ENCODE data around the gene LRRC8C.

LRRC8C gene

DNA sequence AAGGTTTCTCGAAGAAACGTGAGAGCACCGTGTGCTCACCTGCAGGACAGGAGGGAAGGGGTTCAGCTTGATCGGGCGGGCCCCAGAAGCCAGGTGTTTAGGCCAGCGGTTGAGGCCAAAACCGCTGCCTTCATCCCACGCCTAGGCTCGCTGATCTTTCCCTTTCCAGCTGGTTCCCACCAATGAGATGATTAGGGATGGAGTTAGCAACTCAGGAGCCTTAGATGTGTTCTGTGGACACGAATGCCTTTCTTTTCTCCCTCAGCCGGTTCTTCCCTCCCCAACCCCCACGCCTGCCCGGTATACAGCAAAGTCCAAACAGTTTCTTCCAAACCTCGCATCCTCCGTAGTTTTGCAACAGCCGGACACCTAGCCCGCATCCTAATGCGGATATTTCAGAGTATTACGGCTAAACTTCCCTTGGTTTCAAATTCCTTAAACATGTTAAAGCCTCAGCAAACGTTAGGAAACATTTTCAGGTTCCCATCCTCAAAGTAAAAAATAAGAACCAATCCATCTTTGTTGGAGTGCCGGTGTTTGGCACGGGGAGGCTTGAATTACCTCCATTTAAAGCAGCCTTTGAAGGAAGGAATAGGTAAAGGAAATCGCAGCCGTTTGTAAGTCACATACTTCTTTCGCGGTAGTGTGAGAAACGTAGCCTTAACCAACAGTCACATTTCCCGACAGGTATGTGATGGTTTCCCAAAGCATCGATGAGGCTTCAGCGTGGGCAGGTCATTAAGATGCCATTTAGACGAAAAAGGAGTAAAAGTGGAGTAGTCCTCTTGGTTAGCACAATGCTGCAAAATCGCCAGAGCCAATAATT is 1.1 kb downstream of the LRRC8C start:
- DNase-seq (ENCODE audit: low read depth), result peak; percentile 24

DNA sequence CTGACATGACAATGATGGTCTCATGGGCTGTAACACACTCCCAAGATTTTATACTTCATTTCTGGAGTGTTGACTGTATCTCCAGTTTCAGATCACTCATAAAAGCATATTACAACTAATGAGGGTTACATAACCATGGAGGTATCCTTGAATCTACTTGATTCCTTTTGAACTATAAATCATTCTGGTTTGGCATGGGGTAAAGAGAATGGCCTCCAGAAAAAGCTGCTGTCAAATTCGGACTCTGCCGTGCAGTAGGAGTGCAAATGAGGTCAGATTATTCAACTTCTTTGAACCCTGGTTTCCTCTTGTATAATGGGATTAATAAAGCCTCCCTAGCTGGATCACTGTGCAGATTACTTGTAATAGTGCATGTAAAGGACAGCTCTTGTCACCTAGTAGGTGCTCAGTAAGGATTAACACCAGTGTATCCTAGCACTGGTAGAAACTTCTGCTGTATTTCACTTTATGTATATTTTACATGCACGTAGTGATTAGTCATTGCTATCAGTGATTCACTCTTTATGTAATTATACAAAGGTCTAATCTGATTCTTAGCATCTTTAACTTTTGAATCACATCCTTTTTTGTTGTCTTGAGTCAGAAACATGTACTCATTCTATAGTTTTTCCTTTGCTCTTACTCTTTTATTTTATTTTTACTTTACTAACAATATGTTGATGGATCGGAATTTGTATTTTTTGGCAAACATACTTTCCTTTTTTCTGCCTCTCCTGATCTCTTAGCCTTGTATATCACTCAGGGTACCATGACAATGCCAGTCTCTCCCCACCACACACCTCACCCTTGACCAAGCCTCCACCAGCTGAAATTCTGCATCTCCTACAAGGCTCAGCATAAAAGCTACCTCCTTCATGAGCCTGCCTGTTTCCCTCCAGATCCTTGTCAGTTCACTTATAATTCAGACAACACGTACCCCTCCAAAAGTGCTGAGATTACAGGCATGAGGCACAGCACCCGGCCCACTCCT is 3.2 kb downstream of the LRRC8C start:
- peak; percentile 81 for DNase-seq (ENCODE audit: low read depth)

GRCh38 chr1:89637496-89637895 is 4.6 kb downstream of the LRRC8C start:
- DNase-seq (ENCODE audit: low read depth), result no peak

DNA sequence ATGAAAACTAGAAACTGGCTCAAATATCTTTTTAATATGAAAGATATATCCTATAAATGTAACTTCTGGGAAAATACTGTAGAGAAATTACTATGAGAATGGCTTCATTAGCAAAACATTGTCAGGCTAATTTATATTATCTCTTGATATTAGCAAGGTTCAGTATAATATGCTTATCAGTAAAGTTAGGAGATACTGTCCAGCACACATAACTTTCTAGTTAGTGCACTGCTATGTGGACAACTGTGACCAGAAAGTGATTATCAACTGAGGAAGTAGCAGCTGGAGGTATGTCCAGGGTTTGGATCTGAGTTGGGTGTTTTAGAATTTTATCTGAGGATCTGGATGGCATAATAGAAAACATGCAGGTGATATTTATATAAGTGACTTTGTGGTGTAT is 7.5 kb downstream of the LRRC8C start:
- DNase-seq (ENCODE audit: low read depth), result no peak

- DNase-seq (ENCODE audit: low read depth), result no peak
Measured at GRCh38 chr1:89641781-89642180, 8.9 kb downstream of the LRRC8C start.

DNA sequence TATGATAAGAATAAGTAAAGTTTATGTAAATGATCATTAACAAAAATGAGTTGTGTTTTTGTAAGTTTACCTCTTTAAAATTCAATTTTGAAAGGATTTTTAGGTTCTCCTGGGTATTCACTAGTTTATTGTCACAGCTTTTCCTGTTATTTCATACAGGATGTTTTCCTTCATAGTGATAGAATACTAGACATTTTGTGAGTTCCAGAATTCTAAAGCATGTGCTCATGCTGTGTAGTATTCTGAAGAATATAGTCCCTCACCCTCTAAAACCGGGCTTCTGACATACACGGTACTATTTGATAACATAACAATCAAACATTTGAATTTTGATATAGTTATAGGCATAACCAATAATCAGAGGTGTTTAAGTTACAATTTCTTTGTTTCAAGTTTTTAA is 10.7 kb downstream of the LRRC8C start:
- no peak for DNase-seq (ENCODE audit: low read depth)

- DNase-seq (ENCODE audit: low read depth), result no peak
Measured at GRCh38 chr1:89644119-89644814, 11.3 kb downstream of the LRRC8C start.

DNA sequence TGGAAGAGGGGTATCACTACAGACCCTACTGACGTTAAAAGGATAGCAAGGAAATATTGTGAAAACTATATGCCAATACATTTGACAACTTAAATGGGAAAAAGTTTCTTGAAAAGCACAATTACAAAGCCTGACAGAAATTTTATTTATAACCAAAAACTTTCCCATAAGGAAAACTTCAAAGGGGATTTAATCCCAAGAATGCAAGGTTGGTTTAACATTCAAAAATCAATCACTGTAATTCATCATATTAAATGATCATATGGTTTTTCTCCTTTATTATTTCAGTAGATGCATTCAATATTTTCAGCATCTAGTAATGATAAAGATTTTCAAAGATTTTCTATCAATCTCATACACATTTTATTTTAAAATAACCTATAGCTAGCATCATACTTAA is 13.3 kb downstream of the LRRC8C start:
- no peak for DNase-seq (ENCODE audit: low read depth)

- no peak for DNase-seq (ENCODE audit: low read depth)
Measured at GRCh38 chr1:89649783-89650182, 16.9 kb downstream of the LRRC8C start.

GRCh38 chr1:89652373-89652772 is 19.5 kb downstream of the LRRC8C start:
- DNase-seq (ENCODE audit: low read depth), result no peak

- no peak for DNase-seq (ENCODE audit: low read depth)
Measured at GRCh38 chr1:89657886-89658285, 25.0 kb downstream of the LRRC8C start.

DNA sequence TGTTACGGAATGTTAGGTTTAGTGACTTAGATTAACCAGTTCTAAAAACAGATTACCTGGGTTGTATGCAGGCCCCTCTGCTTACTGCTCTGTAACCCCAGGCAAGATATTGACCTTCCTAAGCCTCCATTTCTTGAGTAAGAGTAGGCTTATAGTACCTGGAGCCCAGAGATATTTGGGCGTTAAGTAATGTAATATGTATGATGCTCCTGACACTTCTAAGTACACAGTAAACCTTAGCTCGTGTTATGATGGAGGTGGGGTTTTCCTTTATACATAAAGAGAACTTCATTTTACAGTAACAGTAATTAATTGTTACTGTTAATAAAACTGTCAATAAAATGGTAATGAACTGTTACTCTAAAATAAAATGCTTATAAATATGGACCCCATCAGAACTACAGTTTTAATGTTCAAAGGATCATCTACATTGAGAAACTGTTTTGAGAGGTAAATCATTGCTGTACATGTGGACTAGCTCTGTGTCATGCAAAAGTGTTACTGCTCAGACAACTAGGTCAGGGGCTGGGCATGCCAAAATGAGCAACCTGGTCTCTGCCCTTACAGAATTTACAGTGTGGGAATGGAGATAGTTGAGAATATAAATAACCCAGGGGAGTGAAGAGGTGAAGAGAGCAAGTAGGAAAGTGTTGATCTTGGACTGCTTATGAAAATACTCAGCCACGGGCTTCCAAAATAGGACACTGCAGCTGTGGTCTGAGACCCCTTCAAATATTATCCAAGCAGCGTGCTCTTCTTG is 26.6 kb downstream of the LRRC8C start:
- no peak for DNase-seq (ENCODE audit: low read depth)

DNA sequence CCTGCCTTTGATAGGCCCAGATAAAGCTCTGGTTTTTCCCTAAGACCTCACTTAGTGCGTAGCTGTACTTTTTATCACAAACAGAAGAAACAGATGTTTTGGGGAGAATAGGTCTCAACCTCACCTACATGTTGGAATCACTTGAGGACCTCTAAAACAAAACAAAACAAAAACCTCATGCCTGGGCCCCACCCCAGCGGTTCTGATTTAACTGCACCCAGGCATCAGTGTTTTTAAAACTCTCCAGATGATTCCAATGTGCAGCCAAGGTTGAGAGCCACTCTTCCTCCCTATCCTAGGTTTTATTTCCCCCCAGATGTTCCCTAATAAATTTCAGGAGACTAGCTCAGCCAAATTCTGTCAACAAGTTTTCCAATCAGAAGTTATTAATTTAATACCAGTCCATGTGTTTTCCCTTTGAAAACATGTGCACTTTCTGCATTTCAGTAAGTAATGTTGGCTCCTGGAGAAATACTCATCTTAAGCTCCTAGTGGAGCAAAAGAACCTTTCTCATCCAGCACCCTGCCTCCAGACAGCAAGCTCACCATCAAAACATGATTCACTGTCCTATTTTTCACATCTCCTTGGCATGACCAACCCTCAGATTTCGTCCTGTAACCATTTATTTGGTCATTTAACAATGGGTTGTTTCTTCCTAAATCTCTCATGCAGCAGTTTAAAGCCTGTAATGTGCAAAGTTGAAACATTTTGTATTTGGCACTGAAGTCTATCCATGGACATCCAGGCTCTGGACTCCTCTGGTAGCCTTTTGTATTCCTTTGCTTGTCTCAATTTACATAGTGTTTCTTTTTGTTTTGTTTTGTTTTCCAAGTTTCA is 27.5 kb downstream of the LRRC8C start:
- no peak for DNase-seq (ENCODE audit: low read depth)

DNA sequence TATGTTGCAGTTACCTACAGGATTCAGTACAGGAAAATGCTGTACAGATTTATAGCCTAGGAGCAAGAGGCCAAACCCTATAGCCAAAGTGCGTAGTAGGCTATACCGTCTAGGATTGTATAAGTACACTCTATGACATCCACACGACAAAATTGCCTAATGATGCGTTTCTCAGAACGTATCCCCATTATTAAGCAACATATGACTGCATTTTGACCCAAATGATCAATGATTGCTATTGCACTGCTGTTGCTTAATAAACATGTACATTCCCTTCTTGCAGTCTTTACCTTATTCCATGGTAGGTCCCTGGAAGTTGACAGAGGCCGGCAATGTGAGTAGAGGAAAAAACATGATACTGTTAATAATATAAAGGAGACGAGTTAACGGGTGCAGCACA is 33.0 kb downstream of the LRRC8C start:
- no peak for DNase-seq (ENCODE audit: low read depth)

DNA sequence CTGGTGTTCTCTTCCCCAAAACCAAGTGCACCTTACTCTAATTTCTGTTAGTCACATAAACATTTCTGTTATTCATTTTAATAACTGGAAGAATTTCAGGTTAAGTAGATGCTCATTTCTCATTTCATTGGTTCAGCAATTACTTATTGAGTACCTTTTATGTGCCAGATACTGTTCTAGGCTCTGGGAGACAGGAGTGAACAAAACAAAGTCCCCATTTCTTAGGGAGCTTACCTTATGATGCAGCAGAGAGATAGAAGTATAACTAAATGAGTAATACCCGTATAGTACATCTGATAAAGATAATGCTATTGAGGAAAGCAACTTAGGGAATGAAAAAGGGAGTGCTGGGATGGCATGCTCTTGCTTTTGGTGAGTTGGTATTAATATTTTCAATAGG is 33.7 kb downstream of the LRRC8C start:
- no peak for DNase-seq (ENCODE audit: low read depth)

DNA sequence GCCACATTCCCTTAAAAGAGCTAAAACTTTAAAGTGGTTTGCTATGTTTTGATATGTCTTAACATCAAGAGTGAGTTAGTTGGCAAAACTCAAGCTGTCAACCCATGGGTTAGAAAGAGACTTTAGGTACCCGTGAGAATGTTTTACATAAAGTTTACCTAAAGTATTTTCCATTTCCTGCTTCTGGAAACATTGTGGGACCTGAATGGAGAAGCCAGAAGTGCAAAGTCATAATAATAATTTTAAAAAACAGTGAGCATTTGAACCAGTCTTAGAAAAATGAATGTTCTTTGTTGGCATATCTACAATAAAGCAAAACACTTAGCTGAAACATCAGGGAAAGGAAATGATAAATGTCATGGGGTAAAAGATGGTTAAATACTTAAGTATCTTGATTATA is 34.8 kb downstream of the LRRC8C start:
- DNase-seq (ENCODE audit: low read depth), result no peak

GRCh38 chr1:89668961-89669360 is 36.0 kb downstream of the LRRC8C start:
- no peak for DNase-seq (ENCODE audit: low read depth)

DNA sequence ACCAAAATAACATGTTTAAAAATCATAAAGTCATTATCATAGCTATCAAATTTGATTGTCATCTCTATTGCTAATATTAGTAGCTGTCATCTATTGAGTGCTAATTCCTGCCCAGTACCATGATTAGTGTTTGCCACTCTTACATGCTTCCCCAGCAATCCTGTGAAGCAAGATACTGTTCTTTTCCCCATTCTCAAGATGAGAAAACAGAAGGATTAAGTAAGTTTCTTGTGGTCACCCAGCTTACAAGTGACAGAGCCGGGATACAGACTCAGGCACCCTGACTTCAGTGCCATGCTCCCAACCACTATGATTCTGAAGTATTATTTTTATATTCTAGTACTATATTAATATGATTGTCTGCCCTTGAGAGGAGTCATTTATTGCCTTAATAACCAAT is 36.5 kb downstream of the LRRC8C start:
- DNase-seq (ENCODE audit: low read depth), result no peak

GRCh38 chr1:89670163-89670562 is 37.2 kb downstream of the LRRC8C start:
- DNase-seq (ENCODE audit: low read depth), result no peak

DNA sequence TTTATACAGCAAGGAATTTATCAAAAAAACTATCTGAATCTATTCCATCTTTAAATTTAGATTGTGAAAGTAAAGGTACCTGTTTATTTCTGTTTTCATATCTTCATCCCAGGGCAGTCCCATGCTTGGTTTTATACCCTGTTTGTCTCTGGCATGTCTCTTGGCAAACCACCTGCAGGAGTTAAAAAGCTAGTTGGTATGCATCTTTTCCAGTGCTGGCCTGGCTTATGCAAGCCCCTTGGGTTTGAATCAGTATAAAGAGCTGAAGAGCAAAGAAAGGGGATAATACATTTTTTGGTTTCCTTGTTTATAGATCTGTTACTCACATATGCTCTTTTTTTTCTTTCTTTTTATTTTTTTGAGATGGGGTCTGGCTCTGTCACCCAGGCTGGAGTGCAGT is 37.8 kb downstream of the LRRC8C start:
- DNase-seq (ENCODE audit: low read depth), result no peak

All from HS-5 (cell line).